Mesendoderm (in vitro differentiated cells): ENCODE data around the gene MDN1. TPM values are rescaled to one million over a fixed set of nuclear protein-coding genes. Genes with fewer than 3 reads are reported as not detected.

Source experiments
- DNase-seq: peaks from one replicate; pipeline ENCODE4 v3.0.0; 2013
- H2AK5ac ChIP-seq: 2 replicates; pipeline ENCODE4 v1.6.1; 2013; ENCODE audit warnings: low read length, inconsistent platforms
- H2BK120ac ChIP-seq: 2 replicates; pipeline ENCODE4 v1.6.1; 2013; ENCODE audit warnings: low read depth, mild to moderate bottlenecking, low read length, moderate library complexity, mixed read lengths
- H2BK15ac ChIP-seq: replicated peaks from 2 replicates; pipeline ENCODE4 v1.6.1; 2013; ENCODE audit warnings: low read depth, mild to moderate bottlenecking, moderate library complexity
- H2BK5ac ChIP-seq: 2 replicates; pipeline ENCODE4 v1.6.1; 2013; ENCODE audit warnings: low read length, inconsistent platforms
- H3K18ac ChIP-seq: 2 replicates; pipeline ENCODE4 v1.6.1; 2013; ENCODE audit warnings: mild to moderate bottlenecking, low read length, mixed read lengths
- H3K23ac ChIP-seq: one replicate; pipeline ENCODE4 v1.6.1; 2013; ENCODE audit warnings: low read length
- H3K27ac ChIP-seq: 2 replicates; pipeline ENCODE4 v1.5.1; 2013; ENCODE audit warnings: low read depth, mild to moderate bottlenecking, inconsistent platforms, low read length, moderate library complexity
- H3K27me3 ChIP-seq: 2 replicates; pipeline ENCODE4 v1.6.1; 2013; ENCODE audit warnings: low read length, control low read depth, mild to moderate bottlenecking, inconsistent platforms; ENCODE audit not compliant: insufficient read depth, poor library complexity
- H3K36me3 ChIP-seq: 2 replicates; pipeline ENCODE4 v1.6.1; 2013; ENCODE audit warnings: low read length, inconsistent platforms; ENCODE audit not compliant: control insufficient read depth, insufficient read depth
- H3K4ac ChIP-seq: one replicate; pipeline ENCODE4 v1.6.1; 2013; ENCODE audit warnings: low read depth, mild to moderate bottlenecking, low read length, moderate library complexity
- H3K4me1 ChIP-seq: 2 replicates; pipeline ENCODE4 v1.6.1; 2013; ENCODE audit warnings: low read depth, low read length, inconsistent platforms; ENCODE audit not compliant: control insufficient read depth
- H3K4me2 ChIP-seq: 2 replicates; pipeline ENCODE4 v1.6.1; 2013; ENCODE audit warnings: low read length
- H3K4me3 ChIP-seq: 2 replicates; pipeline ENCODE4 v1.5.1; 2013; ENCODE audit warnings: mild to moderate bottlenecking, low read length
- H3K56ac ChIP-seq: one replicate; pipeline ENCODE4 v1.6.1; 2013; ENCODE audit warnings: low read length
- H3K79me1 ChIP-seq: 2 replicates; pipeline ENCODE4 v1.6.1; 2013; ENCODE audit warnings: low read length, inconsistent platforms
- H3K79me2 ChIP-seq: 2 replicates; pipeline ENCODE4 v1.6.1; 2013; ENCODE audit warnings: mild to moderate bottlenecking, low read length; ENCODE audit not compliant: control insufficient read depth, insufficient read depth
- H3K9ac ChIP-seq: 2 replicates; pipeline ENCODE4 v1.6.1; 2013; ENCODE audit warnings: low read length, inconsistent platforms
- H4K5ac ChIP-seq: one replicate; pipeline ENCODE4 v1.6.1; 2013; ENCODE audit warnings: low read length
- H4K8ac ChIP-seq: one replicate; pipeline ENCODE4 v1.6.1; 2013; ENCODE audit warnings: low read depth, mild to moderate bottlenecking, control low read depth, low read length, moderate library complexity
- WGBS: extraction: QIAGEN DNeasy Blood & Tissue Kit; methylation state at CpG from one replicate; pipeline ENCODE4 v1.1.7; 2013; ENCODE audit warnings: low lambda C conversion rate, missing lambda C conversion rate; ENCODE audit not compliant: insufficient coverage; ENCODE audit errors: extremely low coverage; 5-methylcytosine and 5-hydroxymethylcytosine counted together
- polyA plus RNA-seq, 2 experiments: library from polyadenylated mRNA; stranded (reverse); fragments of 200-250 nt; gene quantifications; one replicate each; pipeline ENCODE4 v1.2.3, GENCODE V29; 2013

Gene MDN1
- polyA plus RNA-seq (2013, experiment 1 of 2) = 54.1 TPM
- polyA plus RNA-seq (2013, experiment 2 of 2) = 50.7 TPM

- no CpG with 5 or more reads among the region's 65 CpGs for WGBS
- Histone ChIP-seq H3K56ac (peak within 1 kb of the TSS; percentile 97), H3K4ac (peak within 1 kb of the TSS; percentile 70), H3K27ac (peak within 1 kb of the TSS; percentile 66), H3K79me1 (peaks cover 3% of the 10 kb centered on the region), H3K4me3 (peak within 1 kb of the TSS; percentile 98), H2BK15ac (no peak within 1 kb of the TSS), H3K9ac (peak within 1 kb of the TSS; percentile 92), H3K23ac (peak within 1 kb of the TSS; percentile 91), H3K4me2 (peak within 1 kb of the TSS; percentile 73), H3K79me2 (peaks cover 49% of the 10 kb centered on the region), H4K5ac (peak within 1 kb of the TSS; percentile 95), H3K27me3 (no peaks in the 10 kb centered on the region), H2BK5ac (peak within 1 kb of the TSS; percentile 62), H4K8ac (peak within 1 kb of the TSS; percentile 83), H3K36me3 (no peaks in the 10 kb centered on the region), H2BK120ac (no peak within 1 kb of the TSS), H3K18ac (no peak within 1 kb of the TSS), H3K4me1 (peaks cover 9% of the 10 kb centered on the region), H2AK5ac (peak within 1 kb of the TSS; percentile 90)
- peak; percentile 98 for DNase-seq
Measured at GRCh38 chr6:89819336-89820130, at the start of gene MDN1. TSS of gene MDN1 (minus strand) at chr6:89819794. CDS start at chr6:89819607, 187 bp downstream.

GRCh38 chr6:89866024-89866678, 46.6 kb upstream of the MDN1 start:
- no peak overlapping the region for H2BK120ac ChIP-seq
- no peak overlapping the region for H3K4ac ChIP-seq
- no peaks in the 10 kb centered on the region for H3K79me2 ChIP-seq
- H4K5ac ChIP-seq = no peak overlapping the region
- H2BK5ac ChIP-seq = no peak overlapping the region
- H3K79me1 ChIP-seq = no peaks in the 10 kb centered on the region
- no CpG with 5 or more reads among the region's 6 CpGs for WGBS
- H3K4me3 ChIP-seq = no peak overlapping the region
- no peaks in the 10 kb centered on the region for H3K27me3 ChIP-seq
- no peaks in the 10 kb centered on the region for H3K4me1 ChIP-seq
- no peak overlapping the region for H3K18ac ChIP-seq
- H3K36me3 ChIP-seq = peaks cover 3% of the 10 kb centered on the region
- H2BK15ac ChIP-seq = no peak overlapping the region
- H3K4me2 ChIP-seq = no peak overlapping the region
- no peak overlapping the region for H3K9ac ChIP-seq
- H2AK5ac ChIP-seq = no peak overlapping the region
- H3K27ac ChIP-seq = no peak overlapping the region
- H4K8ac ChIP-seq = no peak overlapping the region
- no peak overlapping the region for H3K23ac ChIP-seq
- DNase-seq = no peak
- H3K56ac ChIP-seq = no peak overlapping the region

GRCh38 chr6:89862698-89863097, 43.1 kb upstream of the MDN1 start:
- H4K8ac ChIP-seq = no peak overlapping the region
- no peak overlapping the region for H2BK5ac ChIP-seq
- no peaks in the 10 kb centered on the region for H3K4me1 ChIP-seq
- no CpG with 5 or more reads among the region's 2 CpGs for WGBS
- H3K79me1 ChIP-seq = no peaks in the 10 kb centered on the region
- H3K36me3 ChIP-seq = peaks cover 3% of the 10 kb centered on the region
- H3K23ac ChIP-seq = no peak overlapping the region
- no peak overlapping the region for H2BK15ac ChIP-seq
- H3K27ac ChIP-seq = no peak overlapping the region
- H3K56ac ChIP-seq = no peak overlapping the region
- H2BK120ac ChIP-seq = no peak overlapping the region
- H3K4me2 ChIP-seq = no peak overlapping the region
- no peak overlapping the region for H4K5ac ChIP-seq
- no peak overlapping the region for H3K4ac ChIP-seq
- H3K27me3 ChIP-seq = no peaks in the 10 kb centered on the region
- DNase-seq = no peak
- H3K18ac ChIP-seq = no peak overlapping the region
- H2AK5ac ChIP-seq = no peak overlapping the region
- no peaks in the 10 kb centered on the region for H3K79me2 ChIP-seq
- no peak overlapping the region for H3K9ac ChIP-seq
- no peak overlapping the region for H3K4me3 ChIP-seq

- H3K4ac ChIP-seq = no peak overlapping the region
- H3K18ac ChIP-seq = no peak overlapping the region
- H3K4me1 ChIP-seq = no peaks in the 10 kb centered on the region
- no peak overlapping the region for H3K9ac ChIP-seq
- no peak overlapping the region for H3K27ac ChIP-seq
- H3K56ac ChIP-seq = no peak overlapping the region
- H2BK15ac ChIP-seq = no peak overlapping the region
- no peak overlapping the region for H3K4me2 ChIP-seq
- no peak overlapping the region for H2AK5ac ChIP-seq
- peaks cover 3% of the 10 kb centered on the region for H3K36me3 ChIP-seq
- no CpG with 5 or more reads among the region's 5 CpGs for WGBS
- H3K27me3 ChIP-seq = no peaks in the 10 kb centered on the region
- no peaks in the 10 kb centered on the region for H3K79me1 ChIP-seq
- no peaks in the 10 kb centered on the region for H3K79me2 ChIP-seq
- no peak overlapping the region for H3K23ac ChIP-seq
- H2BK5ac ChIP-seq = no peak overlapping the region
- no peak overlapping the region for H3K4me3 ChIP-seq
- DNase-seq = no peak
- H4K8ac ChIP-seq = no peak overlapping the region
- no peak overlapping the region for H4K5ac ChIP-seq
- H2BK120ac ChIP-seq = no peak overlapping the region
Measured at GRCh38 chr6:89862273-89862672, 42.7 kb upstream of the MDN1 start.

- H3K36me3 ChIP-seq = peaks cover 1% of the 10 kb centered on the region
- no CpG with 5 or more reads among the region's 4 CpGs for WGBS
- no peak overlapping the region for H3K56ac ChIP-seq
Measured at GRCh38 chr6:89859744-89860143, 40.1 kb upstream of the MDN1 start.

More at GRCh38 chr6:89859744-89860143, 40.1 kb upstream of the MDN1 start:
- Histone ChIP-seq H3K79me1 (no peaks in the 10 kb centered on the region), H3K27me3 (no peaks in the 10 kb centered on the region), H3K4me1 (no peaks in the 10 kb centered on the region), H3K9ac (no peak overlapping the region), H3K27ac (no peak overlapping the region), H2BK5ac (no peak overlapping the region), H3K4me3 (no peak overlapping the region), H3K23ac (no peak overlapping the region), H3K79me2 (no peaks in the 10 kb centered on the region), H3K4me2 (no peak overlapping the region), H4K5ac (no peak overlapping the region), H2AK5ac (no peak overlapping the region), H2BK120ac (no peak overlapping the region), H3K4ac (no peak overlapping the region), H3K18ac (no peak overlapping the region), H4K8ac (no peak overlapping the region), H2BK15ac (no peak overlapping the region)
- DNase-seq = no peak
